HG03575 (cell line): Measurements from ENCODE around the gene DHX29.

ENCODE experiments used
- ATAC-seq: cut with Tn5 transposase; IDR thresholded peaks from one replicate; pipeline ENCODE4 v1.9.1; 2021; ENCODE audit not compliant: unreplicated experiment, insufficient number of reproducible peaks, low FRiP score; ENCODE audit errors: extremely low read depth

DHX29 gene

DNA sequence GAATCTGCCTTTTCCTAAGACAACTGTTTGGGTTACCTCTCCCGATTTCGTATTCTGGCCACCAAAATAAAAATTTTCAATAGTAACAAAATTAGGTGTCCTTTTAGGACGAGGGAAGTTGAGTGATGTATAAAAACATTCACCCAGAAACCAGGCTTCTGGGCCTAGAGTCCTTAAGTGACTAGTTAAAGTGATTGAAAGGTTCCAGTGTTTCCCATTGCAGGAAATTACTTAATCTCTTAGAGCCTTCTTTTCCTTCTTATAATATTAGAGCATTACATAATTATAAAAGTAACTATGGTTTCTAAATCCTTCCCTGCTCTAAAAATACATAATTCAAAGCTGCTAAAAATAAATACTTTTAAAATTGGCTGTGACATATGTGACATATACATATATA lies 87.7 kb downstream of the DHX29 start:
- no peak for ATAC-seq

GRCh38 chr5:55218967-55219366 lies 88.5 kb downstream of the DHX29 start:
- no peak for ATAC-seq

- ATAC-seq = no peak
Measured at GRCh38 chr5:55211184-55211874, 96.2 kb downstream of the DHX29 start.
